Subcutaneous abdominal adipose tissue (tissue), 5 donors: ENCODE results near the gene ZNF441.
"Not testable (repeated sequence)": the region's sequence is repeated elsewhere in the genome, so short reads cannot be mapped to it uniquely, and the experiment has no call there.

Source experiments
- H3K27ac ChIP-seq: one replicate; pipeline ENCODE4 v1.7.0; 2013; ENCODE audit warnings: low read depth, mild to moderate bottlenecking, inconsistent platforms, low read length, moderate library complexity
- H3K27me3 ChIP-seq, 5 donors: one replicate each; pipeline ENCODE4 v1.7.0; 2013; ENCODE audit warnings: low read length in 5 of 5, inconsistent platforms in 1 of 5; ENCODE audit not compliant: control insufficient read depth in 5 of 5, insufficient read depth in 4 of 5
- H3K36me3 ChIP-seq, 5 donors: one replicate each; pipeline ENCODE4 v1.7.0; 2013; ENCODE audit warnings: low read length in 5 of 5; ENCODE audit not compliant: control insufficient read depth in 5 of 5, insufficient read depth in 5 of 5
- H3K4me1 ChIP-seq, 5 donors: one replicate each; pipeline ENCODE4 v1.7.0; 2013; ENCODE audit warnings: low read length in 5 of 5, mild to moderate bottlenecking in 3 of 5, moderate library complexity in 1 of 5; ENCODE audit not compliant: control insufficient read depth in 5 of 5, insufficient read depth in 5 of 5
- H3K4me3 ChIP-seq, 5 donors: one replicate each; pipeline ENCODE4 v1.7.0; 2013; ENCODE audit warnings: low read length in 5 of 5, low read depth in 1 of 5
- H3K9ac ChIP-seq, 5 donors: one replicate each; pipeline ENCODE4 v1.7.0; 2013; ENCODE audit warnings: low read length in 5 of 5, mild to moderate bottlenecking in 4 of 5, moderate library complexity in 3 of 5
- H3K9me3 ChIP-seq, 5 donors: one replicate each; pipeline ENCODE4 v1.7.0; 2013; ENCODE audit warnings: low read length in 5 of 5; ENCODE audit not compliant: control insufficient read depth in 5 of 5
- donor health status: healthy.
- donor health status: healthy.
- donor health status: healthy.
- donor health status: healthy.
- donor health status: healthy.

ZNF441 gene

GRCh38 chr19:11771520-11771919, 4.7 kb downstream of the ZNF441 start:
- H3K36me3 ChIP-seq, H3K9ac ChIP-seq, H3K27me3 ChIP-seq, H3K4me3 ChIP-seq, H3K27ac ChIP-seq: not testable (repeated sequence)
- H3K4me1 ChIP-seq = peaks cover 5 to 21% (median 14%) of the 10 kb centered on the region in 5 donors
- peaks cover 2 to 36% (median 12%) of the 10 kb centered on the region in 5 donors for H3K9me3 ChIP-seq

DNA sequence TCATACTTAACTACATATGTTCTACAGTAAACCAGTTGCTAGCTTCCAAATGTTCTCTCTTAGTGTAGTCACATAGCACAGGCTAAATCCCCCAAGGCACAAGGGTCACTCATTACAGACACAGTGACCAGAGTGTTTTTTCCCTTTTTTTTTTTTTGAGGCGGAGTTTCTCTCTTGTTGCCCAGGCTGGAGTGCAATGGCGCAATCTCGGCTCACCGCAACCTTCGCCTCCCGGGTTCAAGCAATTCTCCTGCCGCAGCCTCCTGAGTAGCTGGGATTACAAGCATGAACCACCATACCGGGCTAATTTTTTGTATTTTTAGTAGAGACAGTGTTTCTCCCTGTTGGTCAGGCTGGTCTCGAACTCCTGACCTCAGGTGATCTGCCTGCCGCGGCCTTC, 9.9 kb downstream of the ZNF441 start:
- Histone ChIP-seq H3K9me3 (peaks cover 28 to 65% (median 43%) of the 10 kb centered on the region in 5 donors), H3K36me3 (peaks cover 40 to 43% (median 42%) of the 10 kb centered on the region in 5 donors)
- H3K27ac ChIP-seq, H3K4me3 ChIP-seq, H3K27me3 ChIP-seq, H3K9ac ChIP-seq, H3K4me1 ChIP-seq: not testable (repeated sequence)

- Histone ChIP-seq H3K4me3 (peak overlapping the region; percentile 12 to 64 (median 46)), H3K9ac (no peak overlapping the region), H3K36me3 (peaks cover 41 to 57% (median 44%) of the 10 kb centered on the region in 5 donors), H3K27ac (no peak overlapping the region), H3K4me1 (peaks cover 0 to 3% (median 0%) of the 10 kb centered on the region in 5 donors), H3K9me3 (peaks cover 49 to 74% (median 68%) of the 10 kb centered on the region in 5 donors), H3K27me3 (no peaks in the 10 kb centered on the region)
Observed at GRCh38 chr19:11780431-11781020, 13.7 kb downstream of the ZNF441 start.

- H3K27ac ChIP-seq = no peak overlapping the region
- H3K9me3 ChIP-seq = peaks cover 47 to 76% (median 72%) of the 10 kb centered on the region in 5 donors
- H3K4me3 ChIP-seq = peak overlapping the region; percentile 12 to 64 (median 46)
- H3K9ac ChIP-seq = no peak overlapping the region
- peaks cover 41 to 51% (median 44%) of the 10 kb centered on the region in 5 donors for H3K36me3 ChIP-seq
- peaks cover 0 to 3% (median 0%) of the 10 kb centered on the region in 5 donors for H3K4me1 ChIP-seq
- H3K27me3 ChIP-seq = no peaks in the 10 kb centered on the region
Observed at GRCh38 chr19:11781295-11782057, 14.7 kb downstream of the ZNF441 start.

DNA sequence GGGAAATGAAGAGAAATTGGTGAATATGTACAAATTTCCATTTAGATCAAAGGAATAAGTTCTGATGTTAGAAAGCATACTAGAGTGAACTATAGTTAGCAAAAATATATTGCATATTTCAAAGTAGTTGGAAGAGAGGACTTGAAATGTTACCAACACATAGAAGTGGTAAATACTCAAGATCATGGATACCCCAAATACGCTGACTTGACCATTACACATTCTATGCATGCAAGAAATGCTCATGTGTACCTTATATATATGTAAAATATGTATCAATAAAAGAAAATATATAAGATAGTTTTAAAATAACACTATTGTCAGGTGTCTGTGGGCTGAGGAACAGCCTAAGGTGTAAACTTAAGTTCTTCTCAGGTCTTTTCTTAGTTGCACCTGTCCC, 17.0 kb downstream of the ZNF441 start:
- Histone ChIP-seq H3K9ac (no peak overlapping the region), H3K4me3 (peak overlapping the region in 4 of 5 donors; percentile 12 to 51 (median 28)), H3K27me3 (no peaks in the 10 kb centered on the region), H3K4me1 (peaks cover 0 to 3% (median 0%) of the 10 kb centered on the region in 5 donors), H3K27ac (no peak overlapping the region), H3K36me3 (peaks cover 26 to 34% (median 29%) of the 10 kb centered on the region in 5 donors), H3K9me3 (peaks cover 49 to 86% (median 70%) of the 10 kb centered on the region in 5 donors)

GRCh38 chr19:11784356-11784755, 17.6 kb downstream of the ZNF441 start:
- Histone ChIP-seq H3K9me3 (peaks cover 49 to 88% (median 66%) of the 10 kb centered on the region in 5 donors), H3K27ac (no peak overlapping the region), H3K27me3 (no peaks in the 10 kb centered on the region), H3K36me3 (peaks cover 20 to 33% (median 24%) of the 10 kb centered on the region in 5 donors), H3K9ac (no peak overlapping the region), H3K4me1 (peaks cover 0 to 3% (median 0%) of the 10 kb centered on the region in 5 donors), H3K4me3 (peak overlapping the region in 2 of 5 donors; percentile 32 to 38)

- Histone ChIP-seq H3K4me1 (no peaks in the 10 kb centered on the region), H3K27me3 (no peaks in the 10 kb centered on the region), H3K4me3 (no peak overlapping the region), H3K36me3 (peaks cover 0 to 6% (median 0%) of the 10 kb centered on the region in 5 donors), H3K9me3 (peaks cover 22 to 66% (median 43%) of the 10 kb centered on the region in 5 donors), H3K27ac (no peak overlapping the region), H3K9ac (no peak overlapping the region)
Observed at GRCh38 chr19:11787536-11787935, 20.7 kb downstream of the ZNF441 start.

- Histone ChIP-seq H3K27me3 (no peaks in the 10 kb centered on the region), H3K9me3 (peaks cover 0 to 19% (median 5%) of the 10 kb centered on the region in 5 donors), H3K27ac (no peak overlapping the region), H3K4me3 (no peak overlapping the region), H3K36me3 (no peaks in the 10 kb centered on the region), H3K4me1 (peaks cover 3 to 9% (median 7%) of the 10 kb centered on the region in 5 donors), H3K9ac (no peak overlapping the region)
Observed at GRCh38 chr19:11792942-11793341, 26.1 kb downstream of the ZNF441 start.

DNA sequence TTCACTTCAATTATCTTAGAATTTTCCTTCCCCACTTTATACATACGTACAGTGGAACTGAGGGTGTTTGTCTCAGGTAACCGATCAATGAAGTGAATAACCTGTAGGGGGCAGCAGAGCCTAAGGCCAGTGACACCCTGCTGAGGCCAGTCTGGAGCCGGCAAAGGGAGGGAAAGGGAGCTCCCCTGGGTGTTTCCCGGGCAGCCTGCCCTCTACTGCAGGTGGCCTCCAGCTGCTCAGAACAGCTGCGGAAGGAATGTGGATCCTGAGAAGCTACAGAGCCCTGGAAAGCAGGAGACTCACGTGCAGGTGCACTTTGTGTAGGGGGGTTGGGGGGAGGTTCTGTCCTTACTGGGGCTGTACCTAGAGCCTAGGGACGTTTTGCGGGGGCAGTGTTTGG, 30.7 kb downstream of the ZNF441 start:
- H3K9ac ChIP-seq = peak overlapping the region in 1 of 5 donors; percentile 69
- H3K4me1 ChIP-seq = peaks cover 3 to 19% (median 18%) of the 10 kb centered on the region in 5 donors
- H3K36me3 ChIP-seq = no peaks in the 10 kb centered on the region
- no peaks in the 10 kb centered on the region for H3K9me3 ChIP-seq
- no peaks in the 10 kb centered on the region for H3K27me3 ChIP-seq
- H3K4me3 ChIP-seq = peak overlapping the region; percentile 71 to 97 (median 87)
- no peak overlapping the region for H3K27ac ChIP-seq
